GM18502 (cell line): ENCODE results near the gene ASAP2.
"Not testable (repeated sequence)": the region's sequence is repeated elsewhere in the genome, so short reads cannot be mapped to it uniquely, and the experiment has no call there.

ENCODE experiments used
- ATAC-seq: cut with Tn5 transposase; IDR thresholded peaks from one replicate; pipeline ENCODE4 v1.9.1; 2021; ENCODE audit warnings: mild to moderate bottlenecking; ENCODE audit not compliant: unreplicated experiment, poor library complexity

The ASAP2 gene

DNA sequence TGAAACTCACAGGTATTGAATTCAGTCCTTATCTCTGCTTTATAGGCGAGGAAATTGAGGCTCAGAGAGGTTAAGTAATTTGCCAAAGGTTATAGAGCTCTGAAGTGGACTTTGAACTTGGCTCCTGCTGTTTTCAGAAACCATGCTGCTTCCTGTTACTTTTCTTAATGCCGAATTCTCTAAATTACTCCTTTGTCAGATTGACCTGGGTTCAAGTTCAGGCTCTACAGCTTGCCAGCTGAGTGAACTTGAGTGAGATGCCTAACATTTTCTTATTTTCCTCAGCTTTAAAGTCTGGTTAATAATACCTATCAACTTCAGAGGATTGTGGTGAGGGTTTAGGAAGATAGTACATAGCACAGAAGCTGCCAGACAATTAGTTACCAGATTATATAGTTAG lies 3.4 kb downstream of the ASAP2 start:
- ATAC-seq, result no peak

DNA sequence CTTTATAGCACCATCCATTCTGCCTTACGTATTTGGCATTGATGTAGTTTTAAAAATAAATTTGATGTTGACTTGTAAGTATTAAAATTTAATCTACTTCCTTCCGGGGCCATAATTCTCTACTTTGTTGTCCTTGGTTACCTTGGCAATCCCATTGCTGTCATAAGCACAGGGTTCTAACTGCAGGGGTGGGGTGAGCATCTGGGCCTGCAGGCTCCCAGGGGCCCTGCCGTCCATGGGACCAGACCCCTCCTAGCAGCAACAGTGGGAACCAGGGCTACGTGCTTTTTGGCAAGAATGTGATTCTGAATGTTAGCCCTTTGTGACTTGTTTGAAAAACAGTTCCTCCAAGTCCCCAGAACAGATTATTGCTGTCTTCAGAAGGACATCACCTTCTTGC lies 4.9 kb downstream of the ASAP2 start:
- ATAC-seq, result no peak

DNA sequence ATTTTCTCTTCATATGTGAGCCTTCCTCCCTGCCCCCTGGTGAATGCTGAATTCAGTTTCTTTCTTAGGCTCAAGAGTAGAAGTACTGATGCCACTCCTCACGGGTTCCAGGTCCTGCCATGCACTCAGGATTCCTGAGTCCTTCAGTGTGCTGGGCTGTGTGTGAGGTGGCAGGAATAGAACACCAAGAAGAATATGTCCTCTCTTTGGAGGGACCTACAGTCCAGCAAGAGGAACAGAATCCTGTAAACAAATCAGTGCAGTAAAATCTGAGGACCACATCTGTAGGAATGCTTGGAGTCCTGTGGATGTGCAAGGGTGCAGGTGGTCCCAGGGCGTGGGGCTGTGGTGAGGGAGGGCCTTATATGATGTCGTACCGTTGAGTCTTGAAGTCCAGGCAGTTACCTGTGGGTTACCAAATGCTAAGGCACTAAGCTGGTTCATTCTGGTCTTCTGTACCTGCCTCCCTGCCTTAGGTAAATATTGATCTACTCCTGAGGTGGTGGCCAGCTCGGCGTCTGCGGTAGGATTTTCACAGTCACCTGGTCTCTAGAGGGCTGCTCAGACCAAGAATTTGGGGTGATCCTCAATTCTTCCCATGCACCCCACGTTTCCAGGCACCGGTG lies 5.5 kb downstream of the ASAP2 start:
- no peak for ATAC-seq

DNA sequence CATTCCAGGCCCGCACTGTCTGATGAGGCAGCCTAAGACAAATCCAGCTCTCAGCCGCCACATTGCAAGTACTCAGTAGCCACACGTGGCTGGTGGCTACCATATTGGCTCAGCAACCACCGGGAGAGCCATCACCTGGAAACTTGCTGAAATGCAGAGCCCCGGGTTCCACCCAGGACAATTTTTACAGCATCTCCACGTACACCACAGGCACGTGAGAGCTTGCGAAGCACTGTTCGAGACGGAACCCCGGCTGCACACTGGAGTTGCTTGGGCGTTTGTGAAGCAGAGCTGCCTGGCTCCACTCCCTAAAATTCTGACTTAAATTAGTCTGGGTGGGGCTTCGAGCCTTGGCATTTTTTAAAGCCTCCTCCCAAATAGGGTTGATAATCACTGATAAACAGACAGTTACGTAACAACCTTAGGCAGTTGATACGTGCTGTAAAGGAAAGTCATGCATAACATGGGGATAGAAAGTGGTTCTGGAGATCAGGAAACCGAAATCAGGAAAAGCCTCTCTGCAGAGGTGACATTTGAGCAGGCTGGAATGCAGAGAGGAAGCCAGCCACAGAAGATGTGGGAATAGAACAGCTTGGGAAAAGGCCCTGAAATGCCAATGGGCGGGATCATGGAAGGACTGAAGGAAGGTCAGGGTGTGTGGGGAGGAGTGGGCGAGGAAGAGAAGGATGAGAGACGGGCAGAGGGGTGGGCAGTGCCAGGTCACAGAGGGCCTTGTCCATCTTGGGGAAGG lies 6.2 kb downstream of the ASAP2 start:
- no peak for ATAC-seq

DNA sequence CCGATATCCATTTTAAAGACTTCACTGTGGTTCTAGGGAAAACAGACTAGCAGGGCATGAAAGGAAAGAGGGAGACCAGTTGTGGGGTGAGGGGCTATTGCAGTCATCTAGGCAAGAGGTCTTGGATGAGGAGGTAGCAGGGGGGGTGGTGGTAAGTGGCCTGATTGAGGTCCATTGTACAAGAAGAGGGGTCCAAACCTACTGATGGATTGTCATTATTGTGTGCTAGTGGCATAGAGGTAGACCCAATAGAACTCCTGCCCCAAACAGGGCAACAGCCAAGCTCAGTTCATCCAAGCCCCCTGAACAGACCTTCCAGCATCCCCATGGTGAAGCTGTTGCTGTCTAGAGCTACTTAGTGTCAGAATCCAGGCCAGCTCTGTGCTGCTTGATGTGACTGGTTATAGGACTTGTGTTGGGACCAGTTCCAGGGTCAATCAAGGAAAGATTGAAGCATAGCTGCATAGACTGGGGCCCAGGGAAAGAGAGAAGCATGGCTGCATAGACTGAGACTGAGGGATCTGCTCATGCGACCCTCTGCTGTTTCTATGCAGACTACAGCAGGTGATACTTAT lies 7.0 kb downstream of the ASAP2 start:
- no peak for ATAC-seq

DNA sequence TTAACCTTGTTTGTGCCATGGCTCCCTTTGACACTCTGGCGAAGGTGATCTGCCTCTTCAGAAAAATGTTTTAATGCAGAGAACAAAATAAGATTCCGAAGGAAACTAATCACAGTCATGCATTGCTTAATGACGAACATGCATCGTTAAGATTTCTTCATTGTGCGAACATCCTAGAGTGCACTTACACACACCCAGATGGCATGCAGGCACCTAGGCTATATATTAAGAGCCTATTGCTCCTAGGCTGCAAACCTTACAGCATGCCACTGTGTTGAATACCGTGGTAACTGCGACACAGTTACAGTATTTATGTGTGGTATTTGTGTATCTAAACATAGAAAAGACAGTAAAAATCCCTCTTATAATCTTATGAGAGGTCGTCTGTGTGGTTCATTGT lies 8.3 kb downstream of the ASAP2 start:
- ATAC-seq, result no peak

DNA sequence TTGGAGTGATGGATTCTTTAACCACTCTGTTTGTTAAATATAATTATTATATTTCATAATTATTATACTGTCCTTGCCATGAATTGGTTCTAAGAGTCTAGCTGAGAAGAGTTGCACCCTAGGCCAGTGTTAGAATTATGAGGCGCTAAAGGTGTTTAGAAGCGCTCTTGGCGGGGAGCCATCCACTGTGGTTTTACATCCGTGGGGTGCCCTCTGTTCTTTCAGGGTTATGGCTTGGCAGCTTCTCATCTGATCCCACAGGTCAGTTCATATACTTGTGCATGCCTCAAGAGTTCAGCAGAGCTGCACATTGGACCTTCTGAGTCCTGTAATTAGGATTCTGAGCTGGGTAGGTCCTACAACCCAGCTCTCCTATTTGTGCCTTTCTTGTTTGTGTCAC lies 9.1 kb downstream of the ASAP2 start:
- no peak for ATAC-seq

DNA sequence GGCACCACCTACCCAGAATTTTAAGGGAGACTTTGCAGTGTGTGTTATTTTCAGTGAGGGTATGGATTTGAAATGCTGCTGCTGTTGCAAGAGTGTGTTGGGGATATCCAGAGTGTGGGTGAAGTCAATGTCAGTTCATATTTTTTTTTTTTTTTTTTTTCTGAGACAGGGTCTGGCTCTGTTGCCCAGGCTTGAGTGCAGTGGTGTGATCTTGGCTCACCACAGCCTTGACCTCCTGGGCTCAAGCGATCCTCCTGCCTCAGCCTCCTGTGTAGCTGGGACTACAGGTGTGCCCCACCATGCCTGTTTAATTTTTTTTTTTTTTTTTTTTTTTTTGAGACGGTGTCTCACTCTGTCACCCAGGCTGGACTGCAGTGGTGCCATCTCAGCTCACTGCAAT lies 9.5 kb downstream of the ASAP2 start:
- not testable (repeated sequence) for ATAC-seq

DNA sequence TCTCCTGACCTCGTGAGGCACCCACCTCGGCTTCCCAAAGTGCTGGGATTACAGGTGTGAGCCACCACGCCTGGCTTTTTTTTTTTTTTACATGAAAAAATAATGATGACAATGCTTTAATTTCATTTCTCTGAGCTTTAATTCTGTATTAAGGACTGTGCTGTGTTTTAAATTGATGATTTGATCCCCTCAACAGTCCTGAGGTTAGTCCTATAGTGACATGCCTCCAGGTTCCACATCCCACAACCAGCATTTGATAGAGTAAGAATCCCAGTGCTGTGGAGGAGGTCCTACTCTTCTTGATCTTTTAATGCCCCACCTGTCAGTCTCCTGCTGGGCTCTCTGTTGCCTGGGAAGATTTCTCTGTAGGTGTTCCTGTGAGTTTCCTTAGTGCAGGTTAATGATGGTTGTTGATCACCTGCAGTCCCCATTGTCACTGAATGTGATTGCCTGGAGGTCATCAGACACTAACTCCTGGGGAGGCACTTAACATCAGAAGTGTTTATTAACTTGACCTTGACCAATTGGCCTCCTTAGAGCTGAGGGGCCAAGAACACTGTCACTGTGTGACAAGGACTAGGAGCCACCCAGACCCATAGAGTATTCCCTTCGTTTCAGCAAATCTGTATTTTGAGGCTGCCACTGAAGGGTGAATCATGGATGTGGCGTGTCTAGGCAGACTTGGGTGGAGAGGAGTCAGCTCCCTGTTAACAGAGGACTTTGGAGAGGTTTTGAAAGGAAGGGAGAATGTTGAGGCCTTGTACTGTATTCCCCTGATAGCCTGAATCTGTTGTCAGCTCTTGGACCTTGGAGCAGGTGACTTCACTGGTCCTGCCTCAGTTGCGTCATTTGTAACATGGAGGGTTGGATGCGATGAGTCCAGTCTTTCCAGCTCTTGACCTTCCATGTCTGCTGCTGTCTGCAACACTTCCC lies 11.5 kb downstream of the ASAP2 start:
- ATAC-seq, result no peak

DNA sequence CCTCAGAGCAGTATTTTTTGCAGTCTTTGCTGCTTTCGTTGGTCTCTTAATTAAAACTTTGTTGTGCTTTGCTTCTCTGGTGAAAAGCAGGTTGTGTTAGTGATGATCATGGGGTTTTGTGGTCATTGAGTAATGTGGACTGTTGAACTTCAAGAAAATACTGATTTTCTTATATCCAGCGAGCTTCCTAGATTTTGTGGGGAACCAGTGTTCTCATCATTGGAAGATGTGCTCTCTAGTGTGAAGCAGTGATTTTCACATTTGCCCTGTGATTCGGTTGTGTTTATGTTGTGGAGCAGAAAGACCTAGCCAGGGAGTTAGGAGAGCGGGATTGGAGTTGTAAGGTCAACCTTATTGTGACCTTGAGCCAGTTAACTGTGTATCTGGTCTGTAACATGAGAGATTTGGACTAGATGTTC lies 12.4 kb downstream of the ASAP2 start:
- ATAC-seq, result no peak

DNA sequence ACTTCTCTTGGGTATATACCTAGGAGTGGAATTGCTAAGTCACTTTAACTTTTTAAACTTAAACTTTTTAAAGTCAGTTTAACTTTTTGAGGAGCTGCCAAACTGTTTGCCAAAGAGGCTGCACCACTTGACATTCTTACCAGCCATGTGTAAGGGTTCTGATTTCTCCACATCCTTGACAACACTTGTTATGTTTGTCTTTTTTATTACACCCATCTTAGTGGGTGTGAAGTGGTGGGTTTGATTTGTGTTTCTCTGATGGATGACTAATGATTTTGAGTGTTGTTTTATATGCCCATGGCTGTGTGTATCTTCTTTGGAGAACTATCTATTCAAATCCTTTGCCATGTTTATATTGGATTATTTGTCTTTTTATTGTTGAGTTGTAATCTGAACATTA lies 13.6 kb downstream of the ASAP2 start:
- no peak for ATAC-seq

DNA sequence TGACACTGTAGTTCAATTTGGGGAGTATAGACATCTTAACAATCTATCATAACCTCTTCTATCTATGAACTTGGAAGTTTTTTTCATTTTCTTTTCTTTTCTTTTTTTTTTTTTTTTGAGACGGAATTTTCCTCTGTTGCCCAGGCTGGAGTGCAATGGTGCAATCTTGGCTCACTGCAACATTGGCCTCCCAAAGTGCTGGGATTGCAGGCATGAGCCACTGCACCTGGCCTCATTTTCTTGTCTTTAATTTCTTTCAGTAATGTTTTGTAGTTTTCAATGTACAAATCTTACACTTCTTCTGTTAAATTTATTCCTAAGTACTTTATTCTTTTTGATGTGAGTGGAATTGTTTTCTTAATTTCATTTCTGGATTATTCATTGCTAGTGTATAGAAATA lies 14.6 kb downstream of the ASAP2 start:
- no peak for ATAC-seq

DNA sequence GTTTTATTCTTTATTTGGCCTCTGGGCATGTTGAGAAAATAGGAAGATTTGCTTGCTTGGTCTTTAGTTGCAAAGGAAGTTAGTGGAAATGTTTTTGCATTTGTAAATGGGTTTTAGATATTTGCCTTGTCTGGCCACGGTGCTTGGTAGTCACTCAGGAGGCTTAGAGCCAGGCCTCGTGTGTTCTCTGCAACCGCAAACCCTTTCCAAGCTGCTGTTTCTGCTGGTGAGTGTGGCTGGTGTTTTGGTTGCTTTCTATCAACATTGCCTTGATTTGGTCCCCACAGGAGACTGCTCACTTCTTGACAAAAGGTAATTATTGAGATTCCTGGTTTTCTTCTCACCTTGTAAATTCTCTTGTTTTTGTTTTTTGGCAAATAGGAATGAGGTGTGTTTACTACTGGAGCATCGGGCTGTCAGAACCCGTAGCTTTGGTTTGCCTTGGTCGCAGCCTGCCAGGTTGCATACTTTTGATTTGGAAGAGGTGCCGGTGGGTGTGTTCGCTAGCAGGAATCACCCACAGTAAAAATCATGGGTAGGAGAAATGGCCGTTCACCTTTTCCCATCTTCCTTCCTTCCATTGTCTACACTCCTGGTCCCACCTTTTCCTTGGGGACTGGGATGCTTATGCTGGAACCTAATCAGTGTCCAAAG lies 15.8 kb downstream of the ASAP2 start:
- ATAC-seq, result no peak

DNA sequence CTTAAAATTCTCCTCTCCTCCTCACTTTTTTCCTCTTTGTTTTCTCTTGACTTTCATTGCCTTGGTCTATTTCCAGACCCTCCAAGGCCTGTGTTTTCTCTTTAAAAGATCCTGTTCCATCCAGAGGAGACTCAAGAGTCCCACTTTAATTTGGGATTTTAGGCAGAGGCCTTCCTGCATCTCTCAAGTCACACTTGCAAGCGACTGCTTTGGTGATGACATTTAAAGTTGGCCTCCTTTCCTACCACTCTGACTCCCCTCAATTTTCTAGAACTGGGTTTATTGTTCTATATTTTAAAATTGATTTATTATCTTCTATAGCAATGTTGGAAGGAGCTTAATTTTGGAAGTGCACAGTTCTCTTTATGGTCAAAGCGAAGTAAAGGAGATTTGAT lies 16.3 kb downstream of the ASAP2 start:
- no peak for ATAC-seq

DNA sequence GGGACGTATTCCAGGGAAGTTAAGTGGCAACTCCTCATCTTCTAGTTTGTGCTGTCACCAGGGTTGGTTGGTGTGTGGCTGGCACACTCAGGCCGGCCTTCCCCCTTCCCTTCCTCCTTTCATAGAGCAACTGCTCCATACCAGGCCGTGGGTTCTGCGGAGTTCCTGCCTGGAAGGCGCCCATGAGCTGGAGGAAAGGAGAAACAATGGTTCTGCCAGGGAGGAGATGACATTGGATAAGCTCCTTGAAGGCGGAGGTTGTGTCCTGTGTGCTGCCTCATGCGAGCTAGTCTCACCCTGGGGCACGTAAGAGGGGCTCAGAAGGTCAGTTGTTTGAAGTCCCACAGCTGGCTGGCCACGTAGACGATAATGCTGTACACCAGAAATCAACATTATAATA lies 19.2 kb downstream of the ASAP2 start:
- ATAC-seq, result no peak

DNA sequence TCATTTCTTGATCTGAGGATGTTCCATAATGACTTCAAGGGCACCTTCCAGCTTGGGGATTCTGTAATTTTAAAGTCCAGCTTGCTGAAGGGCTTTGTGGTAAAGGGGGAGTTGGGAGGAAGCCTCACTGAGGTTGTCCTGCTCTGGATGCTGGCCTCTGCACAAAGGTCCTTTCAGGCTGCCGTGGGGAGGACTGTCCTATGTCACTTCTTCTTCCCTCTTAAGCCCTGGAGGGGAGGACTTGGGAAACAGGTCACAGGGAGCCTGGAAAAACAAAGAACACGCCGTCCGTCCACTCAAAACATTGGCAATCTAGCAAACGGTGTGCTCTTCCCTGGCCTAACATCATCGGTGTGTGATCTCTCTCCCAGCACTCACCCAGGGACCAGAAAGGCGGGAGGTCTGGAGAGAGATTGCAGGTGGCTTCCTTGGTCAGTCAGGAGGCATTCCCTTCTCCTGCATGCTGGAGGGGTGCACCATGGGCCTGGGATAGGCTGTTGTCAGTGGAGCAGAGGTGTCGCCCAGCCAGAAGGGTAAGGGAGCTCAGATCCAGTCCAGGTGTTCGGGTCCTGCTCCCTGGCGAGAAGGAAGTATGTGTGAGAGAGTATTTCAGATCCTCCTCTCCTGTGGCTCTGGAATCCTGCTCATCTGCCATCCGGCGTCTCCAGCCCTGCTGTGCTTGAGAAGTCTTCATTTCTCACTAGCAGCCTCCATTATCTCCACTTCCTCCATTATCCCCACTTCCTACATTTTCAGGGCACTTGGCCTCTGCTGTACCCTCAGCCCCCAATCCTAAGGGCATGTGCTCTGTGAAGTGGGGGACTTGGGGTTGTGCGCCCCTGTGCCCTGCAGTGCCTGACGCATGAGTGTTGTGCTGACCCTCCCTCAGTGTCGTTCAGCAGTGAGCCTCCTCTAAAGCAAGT lies 20.1 kb downstream of the ASAP2 start:
- ATAC-seq, result no peak

DNA sequence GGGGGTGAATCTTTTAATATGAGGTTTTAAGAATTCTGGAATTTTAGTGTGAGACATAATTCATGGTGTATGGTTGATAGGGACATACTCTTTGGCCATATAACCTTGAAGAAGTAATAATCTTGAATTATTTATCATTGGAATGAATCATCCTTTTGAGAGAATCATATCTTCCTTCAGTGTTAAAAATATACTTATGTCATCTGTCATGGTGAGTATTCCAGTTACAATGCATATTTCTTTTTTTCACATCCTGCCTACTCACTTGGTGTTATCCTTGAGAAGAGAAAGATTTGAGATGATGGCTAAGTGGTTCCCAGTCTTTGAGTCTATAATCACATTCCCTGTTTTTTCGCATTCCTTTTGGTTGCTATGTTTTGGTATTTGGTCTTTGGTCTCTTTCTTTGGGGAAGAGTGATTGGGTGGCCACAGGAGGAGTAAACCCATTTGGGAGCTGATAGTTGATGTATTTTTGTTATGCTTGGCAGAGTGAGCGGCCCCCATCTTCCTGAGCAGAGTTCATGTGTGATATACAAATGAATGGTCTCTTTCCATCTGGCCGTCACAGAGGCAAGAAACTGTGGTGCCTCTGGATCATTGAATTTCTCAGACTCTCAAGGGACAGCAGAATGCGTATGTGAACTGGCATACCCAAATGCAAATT lies 21.6 kb downstream of the ASAP2 start:
- no peak for ATAC-seq

DNA sequence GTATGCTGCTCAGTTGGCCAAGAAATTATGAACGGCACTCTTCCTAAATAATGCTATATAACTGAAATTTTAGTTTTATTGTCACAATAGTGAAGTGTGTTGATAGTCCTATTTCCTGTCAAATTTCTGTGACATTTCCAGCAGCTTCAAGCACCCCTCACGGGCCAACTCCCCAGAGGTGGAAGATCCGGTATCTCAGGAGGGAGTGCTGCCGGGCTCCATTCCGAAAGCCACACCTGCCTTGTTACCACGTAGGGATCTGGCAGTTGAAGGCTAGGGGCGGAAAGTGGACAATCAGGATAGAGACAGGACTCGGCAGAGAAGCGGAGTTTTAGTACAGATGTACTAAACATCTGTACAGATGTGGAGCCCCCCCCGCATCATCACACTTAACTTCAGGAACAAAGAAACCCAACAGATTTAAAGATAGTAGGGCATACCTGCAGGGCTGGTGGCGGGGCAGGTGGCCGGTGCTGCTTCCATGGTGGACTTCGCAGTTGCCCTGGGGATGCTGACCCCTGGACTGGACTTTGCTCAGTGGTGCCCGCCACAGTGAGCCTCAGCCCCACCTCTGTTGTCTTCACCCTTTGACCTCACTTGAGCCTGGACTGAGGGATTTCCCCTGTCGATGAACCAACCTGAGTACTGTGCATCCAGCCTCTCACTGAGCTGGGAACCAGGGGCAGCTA lies 22.3 kb downstream of the ASAP2 start:
- no peak for ATAC-seq
